Measurements from ENCODE around the gene SLC51A. TPM values are rescaled to one million over a fixed set of nuclear protein-coding genes. Genes with fewer than 3 reads are reported as not detected.

SLC51A gene
- total RNA-seq, 4 donors from 2014 or later, result 0.48 TPM; not detected in 3

GRCh38 chr3:196227629-196228493 is 11.5 kb downstream of the SLC51A start:
- H3K4me3 ChIP-seq, result no peak overlapping the region
- no peak overlapping the region for H3K27ac ChIP-seq
- H3K4me1 ChIP-seq, result no peaks in the 10 kb centered on the region
- TF ChIP-seq POLR2A (IDR thresholded peaks at IDR 0.05), result no peak
- TF ChIP-seq, protein P1, sequence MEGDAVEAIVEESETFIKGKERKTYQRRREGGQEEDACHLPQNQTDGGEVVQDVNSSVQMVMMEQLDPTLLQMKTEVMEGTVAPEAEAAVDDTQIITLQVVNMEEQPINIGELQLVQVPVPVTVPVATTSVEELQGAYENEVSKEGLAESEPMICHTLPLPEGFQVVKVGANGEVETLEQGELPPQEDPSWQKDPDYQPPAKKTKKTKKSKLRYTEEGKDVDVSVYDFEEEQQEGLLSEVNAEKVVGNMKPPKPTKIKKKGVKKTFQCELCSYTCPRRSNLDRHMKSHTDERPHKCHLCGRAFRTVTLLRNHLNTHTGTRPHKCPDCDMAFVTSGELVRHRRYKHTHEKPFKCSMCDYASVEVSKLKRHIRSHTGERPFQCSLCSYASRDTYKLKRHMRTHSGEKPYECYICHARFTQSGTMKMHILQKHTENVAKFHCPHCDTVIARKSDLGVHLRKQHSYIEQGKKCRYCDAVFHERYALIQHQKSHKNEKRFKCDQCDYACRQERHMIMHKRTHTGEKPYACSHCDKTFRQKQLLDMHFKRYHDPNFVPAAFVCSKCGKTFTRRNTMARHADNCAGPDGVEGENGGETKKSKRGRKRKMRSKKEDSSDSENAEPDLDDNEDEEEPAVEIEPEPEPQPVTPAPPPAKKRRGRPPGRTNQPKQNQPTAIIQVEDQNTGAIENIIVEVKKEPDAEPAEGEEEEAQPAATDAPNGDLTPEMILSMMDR (IDR thresholded peaks at IDR 0.05), result no peak
- no peaks in the 10 kb centered on the region for H3K36me3 ChIP-seq
- DNase-seq, result no peak
- intact Hi-C loops (cut with DNase I; ENCODE audit: low total_unique reads), result no loop called here
- no peaks in the 10 kb centered on the region for H3K9me3 ChIP-seq
- H3K27me3 ChIP-seq, result no peaks in the 10 kb centered on the region

GRCh38 chr3:196232154-196232881 is 16.0 kb downstream of the SLC51A start:
- Histone ChIP-seq H3K36me3 (no peaks in the 10 kb centered on the region), H3K27ac (no peak overlapping the region), H3K9me3 (no peaks in the 10 kb centered on the region), H3K4me1 (no peaks in the 10 kb centered on the region), H3K27me3 (no peaks in the 10 kb centered on the region), H3K4me3 (no peak overlapping the region)
- DNase-seq, result no peak
- TF ChIP-seq POLR2A (IDR thresholded peaks at IDR 0.05), result no peak
- TF ChIP-seq, protein P1 (IDR thresholded peaks at IDR 0.05), result no peak
- intact Hi-C loops (cut with DNase I; ENCODE audit: low total_unique reads), result no loop called here

DNA sequence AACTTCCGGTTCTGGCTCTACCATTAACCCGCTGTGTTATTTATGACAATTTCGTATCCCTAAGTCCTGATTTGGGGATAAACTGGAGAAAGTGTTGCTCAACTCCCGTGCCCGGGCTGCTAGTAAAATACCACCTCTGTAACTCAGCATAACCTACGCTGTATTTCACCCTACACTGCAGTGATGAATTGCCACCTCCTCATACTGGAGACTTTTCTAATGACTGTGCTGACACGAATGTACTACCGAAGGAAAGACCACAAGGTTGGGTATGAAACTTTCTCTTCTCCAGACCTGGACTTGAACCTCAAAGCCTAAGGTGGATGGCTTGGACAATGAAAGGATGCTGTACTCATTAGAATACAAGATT is 16.5 kb downstream of the SLC51A start:
- TF ChIP-seq, protein P1 (IDR thresholded peaks at IDR 0.05), result no peak
- TF ChIP-seq POLR2A (IDR thresholded peaks at IDR 0.05), result no peak
- intact Hi-C loops (cut with DNase I; ENCODE audit: low total_unique reads), result no loop called here
- Histone ChIP-seq H3K4me3 (no peak overlapping the region), H3K9me3 (no peaks in the 10 kb centered on the region), H3K27me3 (no peaks in the 10 kb centered on the region), H3K27ac (no peak overlapping the region), H3K36me3 (no peaks in the 10 kb centered on the region), H3K4me1 (no peaks in the 10 kb centered on the region)
- no peak for DNase-seq

GRCh38 chr3:196235452-196236122 is 19.3 kb downstream of the SLC51A start:
- Histone ChIP-seq H3K4me3 (no peak overlapping the region), H3K4me1 (no peaks in the 10 kb centered on the region), H3K9me3 (no peaks in the 10 kb centered on the region), H3K27me3 (no peaks in the 10 kb centered on the region), H3K27ac (no peak overlapping the region), H3K36me3 (no peaks in the 10 kb centered on the region)
- no peak for DNase-seq
- no peak for TF ChIP-seq POLR2A (IDR thresholded peaks at IDR 0.05)
- TF ChIP-seq, protein P1 (IDR thresholded peaks at IDR 0.05), result no peak
- intact Hi-C loops (cut with DNase I; ENCODE audit: low total_unique reads), result no loop called here

All from uterus (tissue), 4 donors.